HepG2 (cell line): ENCODE data around the gene NFASC. TPM values are rescaled to one million over a fixed set of nuclear protein-coding genes. Genes with fewer than 3 reads are reported as not detected.

Experiments
- ATAC-seq: fragments of 200-7000 bp; cut with Tn5 transposase; 3 replicates; pipeline ENCODE4 v1.9.1; 2020; ENCODE audit warnings: mild to moderate bottlenecking, moderate library complexity
- BruUV-seq: library from RNA; stranded (reverse); fragments of 400-500 nt; replicated peaks from 2 replicates; lab custom pipeline; 2021; lab: Mats Ljungman, UMichigan
- CTCF ChIA-PET: fragments of 300-600 bp; formaldehyde crosslinking; extraction: SDS; loops from one replicate; lab custom pipeline; 2021; ENCODE audit warnings: low total read pairs, inconsistent platforms, low intra/inter-chr PET ratio; lab: Yijun Ruan, JAX
- POLR2A ChIA-PET: fragments of 350-600 bp; sonication (Branson Sonifier 250); formaldehyde crosslinking; loops from one replicate; lab custom pipeline; 2020; ENCODE audit warnings: antibody characterized with exemption, inconsistent platforms; lab: Yijun Ruan, JAX
- DNase-seq: peaks from one replicate; pipeline ENCODE4 v3.0.0-alpha.2; 2015; ENCODE audit warnings: low spot score
- FAIRE-seq: peaks from 3 replicates; lab custom pipeline; 2011; peaks lifted over from hg19 to GRCh38; lab: Jason Lieb, UNC
- H2AFZ ChIP-seq: one replicate; pipeline ENCODE4 v1.6.1; 2011; ENCODE audit warnings: low read length, inconsistent platforms
- H3K27ac ChIP-seq: fragments of 300-600 bp; 3 replicates; pipeline ENCODE4 v1.8.0; 2011; ENCODE audit warnings: mixed run types, mild to moderate bottlenecking, mixed read lengths, low read length, inconsistent platforms; ENCODE audit not compliant: insufficient read depth; ENCODE audit errors: extremely low read length
- H3K27me3 ChIP-seq, 2 experiments: fragments of 200-600 bp in 1 of 2; 2 replicates in 1 of 2; 3 replicates in 1 of 2; pipeline versions ENCODE4 v1.6.0 to v1.8.0; 2011; ENCODE audit warnings: low read length in 2 of 2, mild to moderate bottlenecking in 2 of 2, moderate library complexity in 2 of 2, inconsistent platforms in 1 of 2; ENCODE audit not compliant: insufficient read depth in 2 of 2, control insufficient read depth in 1 of 2
- H3K36me3 ChIP-seq, 2 experiments: fragments of 200-600 bp in 1 of 2; replicated peaks in 1 of 2; 2 replicates in 1 of 2; 3 replicates in 1 of 2; pipeline versions ENCODE4 v1.5.1 to v1.8.0; 2011; ENCODE audit warnings: low read length in 2 of 2, inconsistent platforms in 1 of 2; ENCODE audit not compliant: insufficient read depth in 2 of 2, control insufficient read depth in 1 of 2
- H3K4me1 ChIP-seq: 2 replicates; pipeline ENCODE4 v1.5.1; 2012; ENCODE audit warnings: low read length, inconsistent platforms; ENCODE audit not compliant: insufficient read depth
- H3K4me2 ChIP-seq: 2 replicates; pipeline ENCODE4 v1.6.0; 2011; ENCODE audit warnings: low read depth, low read length, inconsistent platforms
- H3K4me3 ChIP-seq, 3 experiments: fragments of 200-600 bp in 1 of 3; sonication (generic), shearing (Covaris generic) in 1 of 3; replicated peaks in 1 of 3; 2 replicates each; pipeline ENCODE4 v1.5.1; 2011 to 2016; ENCODE audit warnings: low read length in 3 of 3, inconsistent platforms in 2 of 3, low read depth in 2 of 3, mild to moderate bottlenecking in 2 of 3, control low read depth in 1 of 3, mixed read lengths in 1 of 3; ENCODE audit not compliant: insufficient read depth in 1 of 3
- H3K79me2 ChIP-seq: one replicate; pipeline ENCODE4 v1.6.1; 2011; ENCODE audit warnings: low read length, inconsistent platforms; ENCODE audit not compliant: insufficient read depth
- H3K9ac ChIP-seq: 2 replicates; pipeline ENCODE4 v1.6.0; 2011; ENCODE audit warnings: mild to moderate bottlenecking, low read depth, low read length, inconsistent platforms; ENCODE audit not compliant: insufficient read depth
- H3K9me3 ChIP-seq: 2 replicates; pipeline ENCODE4 v1.5.1; 2012; ENCODE audit warnings: mild to moderate bottlenecking, low read length
- H4K20me1 ChIP-seq: 2 replicates; pipeline ENCODE4 v1.6.0; 2011; ENCODE audit warnings: inconsistent platforms, mild to moderate bottlenecking, low read length, moderate library complexity; ENCODE audit not compliant: insufficient read depth
- CREBL2 ChIP-seq: sonication (generic); formaldehyde crosslinking; IDR thresholded peaks from 2 replicates; pipeline ENCODE4 v1.8.1; 2023; ENCODE audit warnings: missing genetic modification reagents, mild to moderate bottlenecking, borderline replicate concordance
- DPF2 ChIP-seq: sonication (generic); formaldehyde crosslinking; IDR thresholded peaks from 2 replicates; pipeline ENCODE4 v1.4.0; 2020; ENCODE audit warnings: mild to moderate bottlenecking, low read depth, missing genetic modification reagents, borderline replicate concordance
- E2F2 ChIP-seq: sonication (generic); formaldehyde crosslinking; IDR thresholded peaks from 2 replicates; pipeline ENCODE4 v1.4.0; 2020; ENCODE audit warnings: missing genetic modification reagents, borderline replicate concordance
- GLMP ChIP-seq: sonication (generic); formaldehyde crosslinking; IDR thresholded peaks from 2 replicates; pipeline ENCODE4 v1.9.0; 2021; ENCODE audit warnings: missing genetic modification reagents, mild to moderate bottlenecking, borderline replicate concordance
- KAT2B ChIP-seq: fragments of 150-350 bp; IDR thresholded peaks from 2 replicates; pipeline ENCODE4 v1.6.1; 2014; ENCODE audit warnings: low read depth, low read length, borderline replicate concordance
- NPAS2 ChIP-seq: sonication (generic); formaldehyde crosslinking; IDR thresholded peaks from 2 replicates; pipeline ENCODE4 v1.8.0; 2022; ENCODE audit warnings: mild to moderate bottlenecking, missing genetic modification reagents, borderline replicate concordance
- SMAD1 ChIP-seq: sonication (generic); formaldehyde crosslinking; IDR thresholded peaks from 2 replicates; pipeline ENCODE4 v1.4.0; 2020; ENCODE audit warnings: missing genetic modification reagents, low read depth, mild to moderate bottlenecking, borderline replicate concordance
- SNRNP70 ChIP-seq: fragments of 200-400 bp; formaldehyde crosslinking; IDR thresholded peaks from 2 replicates; pipeline ENCODE4 v1.6.1; 2017; ENCODE audit warnings: mild to moderate bottlenecking, low read depth, low read length, moderate library complexity
- TCF12 ChIP-seq, 2 experiments: fragments of 450-650 bp in 1 of 2; sonication (generic) in 1 of 2; formaldehyde crosslinking in 1 of 2; IDR thresholded peaks; 2 replicates each; pipeline versions ENCODE4 v1.6.1 to v1.8.0; 2017 to 2022; ENCODE audit warnings: antibody characterized with exemption in 1 of 2, mild to moderate bottlenecking in 1 of 2, missing genetic modification reagents in 1 of 2, moderate library complexity in 1 of 2
- TEAD3 ChIP-seq: optimal IDR thresholded peaks from 2 replicates; pipeline ENCODE3; 2016; ENCODE audit warnings: borderline replicate concordance
- ZBTB1 ChIP-seq: sonication (generic); formaldehyde crosslinking; IDR thresholded peaks from 2 replicates; pipeline ENCODE4 v1.4.0; 2020; ENCODE audit warnings: missing genetic modification reagents, borderline replicate concordance
- ZNF274 ChIP-seq: sonication (generic); formaldehyde crosslinking; IDR thresholded peaks from 2 replicates; pipeline ENCODE4 v1.5.1; 2020; ENCODE audit warnings: mild to moderate bottlenecking, missing genetic modification reagents
- ZNF530 ChIP-seq: sonication (generic); formaldehyde crosslinking; IDR thresholded peaks from 2 replicates; pipeline ENCODE4 v1.5.0; 2020; ENCODE audit warnings: low read depth, mild to moderate bottlenecking, missing genetic modification reagents
- ZNF660 ChIP-seq: sonication (generic); formaldehyde crosslinking; IDR thresholded peaks from 2 replicates; pipeline ENCODE4 v1.5.1; 2020; ENCODE audit warnings: mild to moderate bottlenecking, low read depth, missing genetic modification reagents, borderline replicate concordance
- ZNF841 ChIP-seq: sonication (generic); formaldehyde crosslinking; IDR thresholded peaks from 2 replicates; pipeline ENCODE4 v1.8.1; 2023; ENCODE audit warnings: missing genetic modification reagents, borderline replicate concordance
- WGBS: methylation state at CpG from one replicate; pipeline ENCODE4 v1.1.6; 2017; ENCODE audit warnings: low lambda C conversion rate; 5-methylcytosine and 5-hydroxymethylcytosine counted together
- in situ Hi-C: cut with HindIII; loops from 2 replicates; pipeline ENCODE4 v1.10.0; 2017; ENCODE audit warnings: low pct_unique_long_range_greater_than_20kb; ENCODE audit not compliant: extremely low pct_ligation_motif_present
- intact Hi-C: fragments of 100-400 bp; cut with micrococcal nuclease; formaldehyde crosslinking; loops from one replicate; pipeline ENCODE4 v1.10.0; 2022; ENCODE audit not compliant: unreplicated experiment
- polyA plus RNA-seq, 8 experiments: library from polyadenylated mRNA; depleted of rRNA in 3 of 8; stranded (reverse) in 7 of 8; unstranded in 1 of 8; fragments of >200 nt; fragmentation: Illumina TruSeq in 4 of 8; extraction: Trizol in 4 of 8; gene quantifications; 2 replicates each; pipeline versions ENCODE4 v1.2.1 to v1.2.3, GENCODE V29; 2011 to 2016; ENCODE audit warnings: low read depth in 4 of 8, missing spikeins in 1 of 8, mixed read lengths in 1 of 8; ENCODE audit not compliant: insufficient read depth in 1 of 8
- total RNA-seq, 5 experiments: library from RNA; depleted of rRNA; stranded (reverse); fragments of >200 nt; fragmentation: Illumina TruSeq; extraction: Trizol; gene quantifications; 2 replicates each; pipeline ENCODE4 v1.2.3, GENCODE V29; 2016; ENCODE audit warnings: low read depth in 1 of 5

Gene NFASC
- total and polyA plus RNA-seq, 2 of the 13 experiments (the other 11 are each of a cell fraction or from before 2014, with no cell fraction given) = not detected

- CTCF ChIA-PET = no interaction called here
- TF ChIP-seq TEAD3 (CRISPR knock-in tag) = no peak
- TF ChIP-seq E2F2 (CRISPR knock-in tag) = no peak
- no peak for TF ChIP-seq DPF2 (CRISPR knock-in tag)
- TF ChIP-seq, all 625 proteins: peak for 0
- no TSS peak for BruUV-seq
- no peak overlapping the region for H3K4me2 ChIP-seq
- H3K9me3 ChIP-seq = no peaks in the 10 kb centered on the region
- no peaks in the 10 kb centered on the region for H3K36me3 ChIP-seq
- intact Hi-C loops (no loop called here), in situ Hi-C loops (no loop called here)
- H2AFZ ChIP-seq = no peak overlapping the region
- POLR2A ChIA-PET = no interaction called here
- no peak for DNase-seq
- WGBS = 20% methylated on average over 2 of the region's 5 CpGs
- H3K79me2 ChIP-seq = no peaks in the 10 kb centered on the region
- no peak for ATAC-seq
- no peak for FAIRE-seq
- peaks cover 17% of the 10 kb centered on the region; the same call in 1 of the 2 replicates for H3K4me1 ChIP-seq
- no peaks in the 10 kb centered on the region for H4K20me1 ChIP-seq
- no peak overlapping the region for H3K9ac ChIP-seq
- no peak overlapping the region for H3K4me3 ChIP-seq
- H3K27me3 ChIP-seq = no peaks in the 10 kb centered on the region
- H3K27ac ChIP-seq = no peak overlapping the region
These were observed 45.3 kb downstream of the NFASC start for GRCh38 chr1:204915861-204916495.

GRCh38 chr1:204917802-204918201, 47.1 kb downstream of the NFASC start:
- Histone ChIP-seq H3K79me2 (no peaks in the 10 kb centered on the region), H3K9ac (no peak overlapping the region), H3K27me3 (0 out of 5 replicates have a peak, but pooled peaks cover 0 to 4% of the 10 kb centered on the region in 2 experiments), H4K20me1 (no peaks in the 10 kb centered on the region), H3K9me3 (no peaks in the 10 kb centered on the region), H3K27ac (no peak overlapping the region), H3K4me2 (no peak overlapping the region), H2AFZ (no peak overlapping the region), H3K4me1 (peaks cover 28% of the 10 kb centered on the region), H3K4me3 (no peak overlapping the region), H3K36me3 (no peaks in the 10 kb centered on the region)
- no peak for ATAC-seq
- intact Hi-C loops = no loop called here
- no peak for DNase-seq
- WGBS = 94% methylated on average over 2 of the region's 2 CpGs
- FAIRE-seq = no peak
- ChIA-PET CTCF (no interaction called here), POLR2A (no interaction called here)
- no peak for TF ChIP-seq GLMP (CRISPR knock-in tag)
- TF ChIP-seq TCF12 (IDR thresholded peaks at IDR 0.05) = no peak
- TF ChIP-seq TCF12 (CRISPR knock-in tag; IDR thresholded peaks at IDR 0.05) = no peak
- no peak for TF ChIP-seq SNRNP70
- TF ChIP-seq CREBL2 (CRISPR knock-in tag) = no peak
- TF ChIP-seq SMAD1 (CRISPR knock-in tag) = no peak
- no peak for TF ChIP-seq ZNF530
- no peak for TF ChIP-seq ZNF841 (CRISPR knock-in tag)
- no peak for TF ChIP-seq KAT2B
- TF ChIP-seq ZNF660 (CRISPR knock-in tag) = no peak
- no peak for TF ChIP-seq NPAS2 (CRISPR knock-in tag)
- no peak for TF ChIP-seq ZBTB1 (CRISPR knock-in tag)
- TF ChIP-seq ZNF274 (CRISPR knock-in tag) = no peak
- no TSS peak for BruUV-seq
- in situ Hi-C loops = no loop called here
